ENCODE measurements around the gene PWP2. TPM values are rescaled to one million over a fixed set of nuclear protein-coding genes. Genes with fewer than 3 reads are reported as not detected.
"Not testable (repeated sequence)": the region's sequence is repeated elsewhere in the genome, so short reads cannot be mapped to it uniquely, and the experiment has no call there.

Gene PWP2
- total RNA-seq, 3 donors from 2014 or later: 5.8 to 9.5 (median 6.9) TPM

GRCh38 chr21:44090325-44090724, 16.9 kb upstream of the PWP2 start:
- peak in 1 of 2 donors; percentile 11 for DNase-seq (ENCODE audit: low spot score in 2 of 2)
- Histone ChIP-seq H3K9me3 (no peaks in the 10 kb centered on the region), H3K27ac (no peak overlapping the region), H3K4me3 (no peak overlapping the region), H3K27me3 (no peaks in the 10 kb centered on the region), H3K36me3 (peaks cover 3% of the 10 kb centered on the region), H3K4me1 (no peaks in the 10 kb centered on the region)
- intact Hi-C loops (cut with DNase I; ENCODE audit: low total_unique reads): no loop called here
- no peak for TF ChIP-seq POLR2A (IDR thresholded peaks at IDR 0.05)
- TF ChIP-seq POLR2AphosphoS5 (IDR thresholded peaks at IDR 0.05): no peak
- TF ChIP-seq, protein P1, sequence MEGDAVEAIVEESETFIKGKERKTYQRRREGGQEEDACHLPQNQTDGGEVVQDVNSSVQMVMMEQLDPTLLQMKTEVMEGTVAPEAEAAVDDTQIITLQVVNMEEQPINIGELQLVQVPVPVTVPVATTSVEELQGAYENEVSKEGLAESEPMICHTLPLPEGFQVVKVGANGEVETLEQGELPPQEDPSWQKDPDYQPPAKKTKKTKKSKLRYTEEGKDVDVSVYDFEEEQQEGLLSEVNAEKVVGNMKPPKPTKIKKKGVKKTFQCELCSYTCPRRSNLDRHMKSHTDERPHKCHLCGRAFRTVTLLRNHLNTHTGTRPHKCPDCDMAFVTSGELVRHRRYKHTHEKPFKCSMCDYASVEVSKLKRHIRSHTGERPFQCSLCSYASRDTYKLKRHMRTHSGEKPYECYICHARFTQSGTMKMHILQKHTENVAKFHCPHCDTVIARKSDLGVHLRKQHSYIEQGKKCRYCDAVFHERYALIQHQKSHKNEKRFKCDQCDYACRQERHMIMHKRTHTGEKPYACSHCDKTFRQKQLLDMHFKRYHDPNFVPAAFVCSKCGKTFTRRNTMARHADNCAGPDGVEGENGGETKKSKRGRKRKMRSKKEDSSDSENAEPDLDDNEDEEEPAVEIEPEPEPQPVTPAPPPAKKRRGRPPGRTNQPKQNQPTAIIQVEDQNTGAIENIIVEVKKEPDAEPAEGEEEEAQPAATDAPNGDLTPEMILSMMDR (IDR thresholded peaks at IDR 0.05): no peak

DNA sequence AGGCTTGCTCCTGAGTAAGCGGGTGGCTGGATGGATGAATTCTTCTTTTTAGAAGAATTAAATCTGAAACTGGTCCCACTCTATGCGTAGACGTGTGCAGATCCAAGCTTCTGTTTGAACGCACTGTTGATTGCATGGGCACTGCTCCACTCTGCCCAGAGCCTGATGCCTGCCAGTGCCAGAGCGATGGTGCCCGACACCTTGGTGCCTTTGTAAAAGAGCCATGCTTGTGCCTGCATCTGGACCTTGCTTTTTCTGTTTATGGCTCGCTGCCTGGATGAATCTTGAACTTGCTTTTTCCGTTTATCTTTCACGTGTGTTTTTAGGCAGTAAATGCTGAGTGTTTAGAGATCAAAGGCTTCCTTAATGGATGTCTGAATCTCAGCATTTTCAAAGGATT, 15.0 kb upstream of the PWP2 start:
- TF ChIP-seq, protein P1 (IDR thresholded peaks at IDR 0.05): no peak
- TF ChIP-seq POLR2AphosphoS5 (IDR thresholded peaks at IDR 0.05) (no peak), POLR2A (IDR thresholded peaks at IDR 0.05) (no peak)
- intact Hi-C loops (cut with DNase I; ENCODE audit: low total_unique reads): no loop called here
- no peaks in the 10 kb centered on the region for H3K4me1 ChIP-seq
- no peaks in the 10 kb centered on the region for H3K27me3 ChIP-seq
- H3K4me3 ChIP-seq: no peak overlapping the region
- H3K9me3 ChIP-seq: no peaks in the 10 kb centered on the region
- DNase-seq (ENCODE audit: low spot score in 2 of 2): peak in 1 of 2 donors; percentile 12
- peaks cover 3% of the 10 kb centered on the region for H3K36me3 ChIP-seq
- H3K27ac ChIP-seq: no peak overlapping the region

GRCh38 chr21:44093761-44094160, 13.4 kb upstream of the PWP2 start:
- Histone ChIP-seq H3K4me1 (no peaks in the 10 kb centered on the region), H3K36me3 (peaks cover 3% of the 10 kb centered on the region), H3K27ac (no peak overlapping the region), H3K27me3 (no peaks in the 10 kb centered on the region), H3K9me3 (no peaks in the 10 kb centered on the region), H3K4me3 (no peak overlapping the region)
- TF ChIP-seq POLR2AphosphoS5 (IDR thresholded peaks at IDR 0.05): no peak
- TF ChIP-seq, protein P1 (IDR thresholded peaks at IDR 0.05): no peak
- TF ChIP-seq POLR2A (IDR thresholded peaks at IDR 0.05): no peak
- DNase-seq (ENCODE audit: low spot score in 2 of 2): peak in 1 of 2 donors; percentile 15
- intact Hi-C loops (cut with DNase I; ENCODE audit: low total_unique reads): no loop called here

- H3K9me3 ChIP-seq: no peaks in the 10 kb centered on the region
- H3K36me3 ChIP-seq: peaks cover 3% of the 10 kb centered on the region
- intact Hi-C loops (cut with DNase I; ENCODE audit: low total_unique reads): no loop called here
- H3K27me3 ChIP-seq: no peaks in the 10 kb centered on the region
- H3K4me3 ChIP-seq: no peak overlapping the region
- H3K27ac ChIP-seq: no peak overlapping the region
- no peaks in the 10 kb centered on the region for H3K4me1 ChIP-seq
- TF ChIP-seq POLR2A (IDR thresholded peaks at IDR 0.05) (no peak), POLR2AphosphoS5 (IDR thresholded peaks at IDR 0.05) (no peak)
- TF ChIP-seq, protein P1 (IDR thresholded peaks at IDR 0.05): no peak
- DNase-seq (ENCODE audit: low spot score in 2 of 2): no peak
Observed at GRCh38 chr21:44094832-44095231, 12.4 kb upstream of the PWP2 start.

DNA sequence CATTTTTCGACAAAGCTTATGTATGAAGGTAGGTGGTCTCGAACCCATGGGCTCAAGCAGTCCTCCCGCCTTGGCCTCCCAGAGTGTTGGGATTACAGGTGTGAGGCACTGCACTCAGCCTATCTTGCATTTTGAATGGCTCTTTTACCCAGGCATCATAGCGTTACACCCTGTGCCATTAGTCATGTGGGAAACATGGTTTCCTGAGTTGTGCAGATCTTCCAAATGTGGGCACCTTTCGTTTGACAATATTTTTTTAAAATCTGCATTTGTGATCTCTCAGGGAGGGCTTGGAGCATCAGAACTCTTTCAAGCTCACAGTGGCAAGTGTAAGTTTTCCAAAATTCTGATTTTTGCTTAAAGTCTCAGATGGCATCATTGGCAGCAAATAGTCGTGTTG, 8.7 kb upstream of the PWP2 start:
- intact Hi-C loops (cut with DNase I; ENCODE audit: low total_unique reads); H3K27me3 ChIP-seq; H3K4me1 ChIP-seq; H3K27ac ChIP-seq; DNase-seq (ENCODE audit: low spot score in 2 of 2); H3K9me3 ChIP-seq; H3K36me3 ChIP-seq; H3K4me3 ChIP-seq: not testable (repeated sequence)

GRCh38 chr21:44098964-44099363, 8.2 kb upstream of the PWP2 start:
- H3K27me3 ChIP-seq; H3K27ac ChIP-seq; H3K4me1 ChIP-seq; intact Hi-C loops (cut with DNase I; ENCODE audit: low total_unique reads); H3K9me3 ChIP-seq; H3K36me3 ChIP-seq; DNase-seq (ENCODE audit: low spot score in 2 of 2); H3K4me3 ChIP-seq: not testable (repeated sequence)

DNA sequence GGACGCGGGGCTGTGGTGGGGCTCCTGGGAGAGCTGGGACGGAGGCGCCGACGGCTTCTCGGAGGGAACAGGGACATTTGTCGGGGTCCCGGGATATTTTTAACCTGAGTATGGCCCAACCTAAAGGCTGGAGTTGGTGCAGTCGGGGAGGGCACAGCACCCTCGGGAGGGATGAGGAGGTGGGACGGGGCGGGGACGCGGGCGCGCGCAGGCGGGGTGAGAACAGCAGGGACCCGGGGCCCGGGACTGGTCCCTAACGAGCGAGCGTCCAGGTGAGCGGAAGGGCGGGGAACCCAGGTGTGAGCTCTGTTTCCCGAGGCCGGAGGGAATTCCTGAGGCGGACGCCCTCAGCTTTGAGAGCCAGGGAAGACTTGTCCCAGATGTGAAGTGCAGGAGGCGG, 390 bp downstream of the PWP2 start:
- DNase-seq (ENCODE audit: low spot score in 2 of 2); H3K27me3 ChIP-seq; intact Hi-C loops (cut with DNase I; ENCODE audit: low total_unique reads); H3K9me3 ChIP-seq; H3K27ac ChIP-seq; H3K4me1 ChIP-seq; H3K36me3 ChIP-seq: not testable (repeated sequence)
- peak overlapping the region; percentile 32 to 63 (median 47) for H3K4me3 ChIP-seq

DNA sequence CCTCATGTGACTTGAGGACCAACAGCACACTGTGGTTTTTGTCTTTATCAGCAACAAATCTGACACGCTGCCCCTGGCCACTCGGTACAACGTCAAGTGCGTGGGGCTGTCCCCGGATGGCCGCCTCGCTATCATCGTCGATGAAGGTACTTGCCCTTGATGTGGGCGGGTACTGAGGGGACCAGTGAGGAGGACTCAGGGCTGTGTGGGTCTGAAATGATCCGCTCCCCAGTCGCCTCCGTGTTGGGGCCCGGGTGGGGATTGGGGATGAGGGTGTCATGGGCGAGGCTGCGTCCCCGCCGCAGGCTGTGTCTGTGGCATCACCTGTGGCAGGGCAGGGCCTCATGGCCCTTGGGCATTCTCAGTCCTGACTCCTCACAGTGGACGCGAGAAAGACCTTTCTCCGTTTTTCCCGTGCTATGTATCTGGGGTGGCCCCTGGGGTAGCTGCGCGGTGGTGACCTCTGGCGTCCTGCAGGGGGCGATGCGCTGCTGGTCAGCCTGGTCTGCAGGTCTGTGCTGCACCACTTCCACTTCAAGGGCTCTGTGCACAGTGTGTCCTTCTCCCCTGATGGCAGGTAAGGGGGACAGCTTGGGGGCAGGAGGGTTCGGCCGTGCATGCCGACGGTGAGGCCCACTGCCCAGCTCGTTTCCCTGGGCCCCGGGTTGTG, 6.6 kb downstream of the PWP2 start:
- H3K27ac ChIP-seq; DNase-seq (ENCODE audit: low spot score in 2 of 2); intact Hi-C loops (cut with DNase I; ENCODE audit: low total_unique reads); H3K36me3 ChIP-seq; H3K4me3 ChIP-seq; H3K9me3 ChIP-seq; H3K4me1 ChIP-seq; H3K27me3 ChIP-seq: not testable (repeated sequence)

GRCh38 chr21:44122131-44122530, 14.9 kb downstream of the PWP2 start:
- H3K27ac ChIP-seq; H3K27me3 ChIP-seq; H3K4me3 ChIP-seq; H3K36me3 ChIP-seq; DNase-seq (ENCODE audit: low spot score in 2 of 2); intact Hi-C loops (cut with DNase I; ENCODE audit: low total_unique reads); H3K4me1 ChIP-seq; H3K9me3 ChIP-seq: not testable (repeated sequence)
